PFSK-1 (cell line): Measurements from ENCODE around the gene WNT8A.

Experiments
- POLR2AphosphoS5 ChIP-seq: IDR thresholded peaks from 2 replicates; pipeline ENCODE4 v1.6.1; 2012; ENCODE audit warnings: low read depth, mild to moderate bottlenecking, control low read depth, low read length, moderate library complexity
- REST ChIP-seq, 2 experiments: IDR thresholded peaks; 2 replicates each; pipeline versions ENCODE4 v1.6.1 to v1.8.0; 2011 to 2012; ENCODE audit warnings: low read depth in 2 of 2, low read length in 2 of 2, control low read depth in 1 of 2, inconsistent platforms in 1 of 2, mild to moderate bottlenecking in 1 of 2, moderate library complexity in 1 of 2; ENCODE audit not compliant: insufficient read depth in 1 of 2

- no peak for TF ChIP-seq POLR2AphosphoS5
- TF ChIP-seq REST (IDR thresholded peaks at IDR 0.05; ENCODE audit: insufficient read depth in 1 of 2, low read depth in 2 of 2, low read length in 2 of 2): no peak
Observed at GRCh38 chr5:138092301-138092700, 8.5 kb downstream of the WNT8A start.
